RPMI7951 (cell line): Measurements from ENCODE around the gene CIAO2A. TPM values are rescaled to one million over a fixed set of nuclear protein-coding genes. Genes with fewer than 3 reads are reported as not detected.
"Not testable (repeated sequence)": the region's sequence is repeated elsewhere in the genome, so short reads cannot be mapped to it uniquely, and the experiment has no call there.

Experiments used
- DNase-seq: peaks from one replicate; pipeline ENCODE4 v3.0.0-alpha.2; 2012; ENCODE audit warnings: low read depth
- total RNA-seq: library from RNA; depleted of rRNA; stranded (reverse); fragments of >200 nt; shearing (Covaris generic); gene quantifications from 2 replicates; pipeline ENCODE4 v1.2.3, GENCODE V29; 2014

The CIAO2A gene
- total RNA-seq, 1 experiment from 2014 or later, result 223 TPM

GRCh38 chr15:64071931-64072765 lies 21.5 kb downstream of the CIAO2A start:
- peak; percentile 9 for DNase-seq

- peak; percentile 78 for DNase-seq
Measured at GRCh38 chr15:64070965-64071851, 22.4 kb downstream of the CIAO2A start.

- no peak for DNase-seq
Measured at GRCh38 chr15:64070106-64070505, 23.5 kb downstream of the CIAO2A start.

- DNase-seq, result no peak
Measured at GRCh38 chr15:64068133-64068532, 25.5 kb downstream of the CIAO2A start.

DNA sequence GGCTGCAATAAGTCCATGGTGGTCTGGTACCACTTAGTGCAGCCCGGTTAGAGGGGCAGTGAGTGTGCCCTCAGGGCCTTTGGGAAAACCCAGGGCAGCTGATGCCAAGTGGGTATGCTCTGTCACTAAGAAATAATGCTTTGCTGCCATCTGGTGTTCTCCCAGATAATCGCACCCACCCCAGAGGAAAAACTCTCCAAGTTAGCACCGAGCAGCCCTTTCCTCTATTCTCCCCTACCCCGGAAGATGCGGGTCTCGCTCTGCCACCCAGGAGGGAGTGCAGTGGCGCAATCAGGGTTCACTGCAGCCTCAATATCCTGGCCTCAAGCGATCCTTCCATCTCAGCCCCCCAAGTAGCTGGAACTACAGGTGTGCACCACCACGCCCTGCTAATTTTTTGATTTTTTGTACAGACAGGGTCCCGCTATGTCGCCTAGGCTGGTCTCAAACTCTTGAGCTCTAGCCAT lies 26.0 kb downstream of the CIAO2A start:
- DNase-seq, result peak; percentile 74

- no peak for DNase-seq
Measured at GRCh38 chr15:64066451-64066850, 27.2 kb downstream of the CIAO2A start.

DNA sequence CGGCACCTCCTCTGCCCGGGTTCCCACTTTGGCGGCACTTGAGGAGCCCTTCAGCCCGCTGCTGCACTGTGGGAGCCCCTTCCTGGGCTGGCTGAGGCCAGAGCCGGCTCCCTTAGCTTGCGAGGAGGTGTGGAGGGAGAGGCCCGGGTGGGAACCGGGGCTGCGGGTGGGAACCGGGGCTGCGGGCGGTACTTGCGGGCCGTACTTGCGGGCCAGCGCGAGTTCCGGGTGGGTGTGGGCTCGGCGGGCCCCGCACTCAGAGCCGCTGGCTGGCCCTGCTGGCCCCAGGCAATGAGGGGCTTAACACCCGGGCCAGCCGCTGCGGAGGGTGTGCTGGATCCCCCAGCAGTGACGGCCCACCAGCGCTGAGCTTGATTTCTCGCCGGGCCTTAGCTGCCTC lies 32.9 kb downstream of the CIAO2A start:
- no peak for DNase-seq

- not testable (repeated sequence) for DNase-seq
Measured at GRCh38 chr15:64059104-64059503, 34.5 kb downstream of the CIAO2A start.

DNA sequence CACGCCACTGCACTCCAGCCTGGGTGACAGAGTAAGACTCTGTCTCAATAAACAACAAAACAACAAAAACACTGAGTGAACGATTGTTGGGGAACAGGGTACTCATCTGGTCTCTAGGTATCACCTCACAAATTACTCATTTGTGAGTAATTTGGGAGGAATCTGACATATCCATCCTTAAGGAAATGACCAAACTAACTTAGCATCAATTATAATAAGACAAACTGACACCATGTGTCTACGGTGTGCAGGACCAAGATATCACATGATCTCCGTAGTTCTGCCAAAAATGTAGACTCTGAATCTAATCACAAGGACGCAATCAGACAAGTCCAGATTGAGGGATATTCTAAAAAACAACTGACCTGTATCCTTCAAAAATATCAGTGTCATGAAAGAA lies 35.4 kb downstream of the CIAO2A start:
- peak; percentile 17 for DNase-seq

- DNase-seq, result not testable (repeated sequence)
Measured at GRCh38 chr15:64053674-64054073, 40.0 kb downstream of the CIAO2A start.

- DNase-seq, result no peak
Measured at GRCh38 chr15:64052925-64053491, 40.6 kb downstream of the CIAO2A start.

DNA sequence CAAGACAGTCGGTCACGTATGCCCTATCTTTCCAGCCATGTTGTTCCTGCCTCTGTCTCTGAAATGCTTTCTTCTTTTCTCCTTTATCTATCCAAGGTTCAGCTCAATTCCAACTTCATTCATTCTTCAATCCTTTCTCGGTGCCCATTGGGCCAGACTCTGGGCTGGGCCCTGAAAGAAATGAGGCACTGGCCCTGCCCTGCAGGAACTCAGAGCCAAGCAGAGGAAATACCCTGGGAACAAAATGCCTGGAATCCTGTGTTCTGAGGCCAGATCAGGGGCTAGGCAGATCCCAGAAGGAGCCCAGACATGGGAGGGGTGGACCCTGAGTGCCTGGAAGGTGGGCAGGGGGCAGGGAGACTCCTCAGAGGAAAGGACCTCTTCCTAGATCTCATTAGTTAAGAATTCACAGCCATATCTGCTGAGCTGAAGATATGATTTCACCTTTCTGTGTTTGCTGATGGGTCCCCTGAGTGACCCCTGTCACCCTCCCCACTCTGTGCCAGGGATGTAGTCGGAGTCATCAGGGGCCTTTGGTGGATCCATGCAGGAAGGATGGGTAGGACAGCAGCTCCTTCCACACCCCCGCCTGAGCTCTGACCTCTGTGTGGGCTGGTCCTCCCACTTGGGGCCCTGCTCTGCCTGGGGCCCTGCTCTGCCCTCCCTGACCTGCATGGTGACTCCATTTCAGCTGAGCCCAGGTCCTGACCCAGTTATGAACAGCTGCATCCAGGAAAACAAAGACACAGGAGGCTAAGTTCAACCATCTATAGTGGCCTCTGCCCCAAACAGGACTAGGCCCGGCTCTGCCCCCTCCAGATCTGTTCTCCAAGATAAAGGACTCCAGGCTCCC lies 42.0 kb downstream of the CIAO2A start:
- DNase-seq, result no peak

GRCh38 chr15:64051093-64051402 lies 42.6 kb downstream of the CIAO2A start:
- no peak for DNase-seq

GRCh38 chr15:64050281-64051092 lies 43.2 kb downstream of the CIAO2A start:
- DNase-seq, result no peak

GRCh38 chr15:64048781-64049460 lies 44.7 kb downstream of the CIAO2A start:
- DNase-seq, result no peak

DNA sequence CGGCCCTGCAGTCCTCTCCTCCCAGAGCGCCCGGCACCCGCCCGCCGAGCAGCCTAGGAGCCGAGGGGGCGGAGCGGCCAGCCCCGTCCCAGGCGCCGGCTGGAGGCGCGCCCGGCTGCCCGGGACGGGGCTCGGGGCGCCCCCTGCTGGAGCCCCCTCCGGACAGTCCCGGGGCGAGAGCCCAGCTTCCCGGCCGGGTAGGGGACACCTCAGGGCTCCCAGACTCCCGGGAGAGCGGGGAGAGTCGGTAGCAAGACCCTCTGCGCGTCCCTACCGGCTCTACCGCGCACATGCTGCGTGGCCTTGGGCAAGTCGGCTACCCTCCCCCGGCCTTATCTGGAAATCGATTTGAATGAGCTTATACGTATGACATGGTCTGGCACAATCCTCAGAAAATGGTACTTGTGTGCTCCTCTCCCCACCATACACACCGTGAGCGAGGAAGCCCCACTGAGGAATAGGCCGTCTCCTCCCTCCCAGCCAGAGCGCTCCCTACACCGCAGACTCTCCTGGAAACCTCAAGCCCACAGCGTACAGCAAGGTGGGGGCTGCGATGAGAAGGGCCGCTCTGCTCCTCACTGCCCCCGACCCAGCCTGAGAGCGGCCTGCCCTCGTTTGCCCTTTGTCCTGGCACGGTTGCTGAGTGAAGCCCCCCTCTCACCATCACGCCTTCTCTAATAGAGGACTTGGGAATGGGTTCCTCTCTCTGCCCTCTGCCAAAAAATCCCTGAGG lies 47.1 kb downstream of the CIAO2A start, which contains the start of gene DAPK2:
DAPK2 (minus strand) TSS at position 65 of the 733 bp plus-strand sequence. CDS start 6,224 bp downstream, outside the sequence.
- peak; percentile 53 for DNase-seq

DNA sequence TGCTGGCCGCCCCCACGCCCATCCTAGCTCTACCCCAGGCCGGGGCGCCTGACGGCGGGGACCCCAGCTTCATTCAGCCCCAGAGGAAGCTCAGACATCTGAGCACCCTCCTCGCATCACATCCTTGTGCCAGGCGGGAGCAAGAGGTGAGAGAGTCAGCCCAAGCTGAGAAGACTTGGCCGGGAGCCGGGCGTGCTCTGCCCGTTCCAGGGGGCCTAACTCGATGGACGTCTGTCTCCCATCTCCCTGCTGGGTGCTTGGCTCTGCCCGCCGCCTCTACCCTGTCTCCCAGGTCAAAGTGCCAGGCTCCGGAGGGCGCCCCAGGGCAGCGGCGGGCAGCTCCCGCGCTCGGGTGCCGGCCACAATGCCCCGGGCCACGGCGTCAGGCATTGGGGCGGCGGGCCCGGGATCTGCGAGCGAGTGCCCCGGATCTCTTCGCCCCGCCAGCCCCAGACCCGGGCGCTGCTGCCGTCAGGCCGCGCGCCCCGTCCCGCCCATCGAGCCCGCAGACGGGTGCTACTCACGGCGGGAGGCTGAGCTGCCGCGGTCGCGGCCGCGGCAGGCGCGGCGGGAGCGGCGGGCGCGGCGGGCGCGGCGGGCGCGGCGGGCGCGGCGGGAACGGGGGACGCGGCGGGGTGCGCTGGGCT lies 47.7 kb downstream of the CIAO2A start:
- no peak for DNase-seq

DNA sequence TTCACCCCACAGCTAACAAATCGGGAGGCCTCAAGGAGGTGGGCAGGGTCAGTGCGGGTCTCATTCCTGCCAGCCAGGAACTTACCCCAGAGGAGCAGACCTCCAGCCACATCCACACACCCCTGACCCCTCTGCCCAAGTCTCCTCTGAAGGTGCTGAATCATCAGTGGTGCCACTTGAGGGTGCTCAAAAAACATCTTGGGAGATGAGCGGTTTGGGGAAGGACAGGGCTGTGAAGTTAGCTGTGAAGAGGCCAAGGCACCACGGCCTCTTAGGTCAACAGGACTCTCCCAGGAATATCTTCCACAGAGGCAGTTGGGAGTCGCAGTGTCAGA lies 48.6 kb downstream of the CIAO2A start:
- DNase-seq, result no peak
